H1 (cell line): ENCODE measurements around the gene MRPL36. TPM values are rescaled to one million over a fixed set of nuclear protein-coding genes. Genes with fewer than 3 reads are reported as not detected.

Experiments used
- ATF2 ChIP-seq: IDR thresholded peaks from 2 replicates; pipeline ENCODE4 v1.6.1; 2012; ENCODE audit warnings: low read length, inconsistent platforms
- RNF2 ChIP-seq: fragments of 200-900, 300-1000 bp; sonication (generic); IDR thresholded peaks from 2 replicates; pipeline ENCODE4 v1.7.1; 2016; ENCODE audit warnings: borderline replicate concordance, low read depth, mild to moderate bottlenecking, antibody characterized with exemption, low read length; ENCODE audit not compliant: poor library complexity, severe bottlenecking; ENCODE audit errors: missing control alignments
- USF2 ChIP-seq: IDR thresholded peaks from 2 replicates; pipeline ENCODE4 v1.6.1; 2011; ENCODE audit warnings: low read length, improper control_type of control experiment
- polyA plus RNA-seq, 7 experiments: library from polyadenylated mRNA; depleted of rRNA in 3 of 7; stranded (reverse) in 5 of 7; unstranded in 2 of 7; fragments of >200 nt in 5 of 7; fragments of 200-250 nt in 2 of 7; gene quantifications; 1 replicate in 5 of 7; 2 replicates in 1 of 7; 4 replicates in 1 of 7; pipeline versions ENCODE4 v1.2.1 to v1.2.3, GENCODE V29; 2011 to 2013; ENCODE audit warnings: missing spikeins in 2 of 7, mixed read lengths in 2 of 7
- total RNA-seq: library from RNA; stranded (reverse); fragmentation: NEBNext Ultra II Directional; extraction: Animal tissue kit (Norgen Biotek cat#: 25700); gene quantifications from 2 replicates; pipeline ENCODE4 v1.2.1, GENCODE V29; 2021

The MRPL36 gene
- total and polyA plus RNA-seq, 2 of the 8 experiments (the other 6 are each of a cell fraction or from before 2014, with no cell fraction given): 56.3 to 81.5 TPM

- TF ChIP-seq ATF2 (no peak), RNF2 (no peak), USF2 (no peak)
These were observed 38.2 kb downstream of the MRPL36 start (continued) for GRCh38 chr5:1761453-1761755.
